GM19372 (cell line): ENCODE results near the gene PIK3CD.

Experiments used
- ATAC-seq: cut with Tn5 transposase; IDR thresholded peaks from one replicate; pipeline ENCODE4 v1.9.1; 2021; ENCODE audit warnings: mild to moderate bottlenecking, low read depth, moderate library complexity; ENCODE audit not compliant: unreplicated experiment

PIK3CD gene

GRCh38 chr1:9651565-9652378 lies at the start of gene PIK3CD:
PIK3CD (plus strand) TSS chr1:9651731; CDS start chr1:9710456, 58,725 bp downstream.
- ATAC-seq: no peak

GRCh38 chr1:9601942-9602793 lies 49.4 kb upstream of the PIK3CD start:
- ATAC-seq: no peak

- no peak for ATAC-seq
Observed at GRCh38 chr1:9602794-9603167, 48.8 kb upstream of the PIK3CD start.

- no peak for ATAC-seq
Observed at GRCh38 chr1:9603307-9603706, 48.2 kb upstream of the PIK3CD start.

GRCh38 chr1:9603766-9604753 lies 47.5 kb upstream of the PIK3CD start:
- no peak for ATAC-seq

GRCh38 chr1:9604836-9605235 lies 46.7 kb upstream of the PIK3CD start:
- no peak for ATAC-seq

GRCh38 chr1:9605946-9606455 lies 45.5 kb upstream of the PIK3CD start:
- no peak for ATAC-seq

GRCh38 chr1:9606458-9606857 lies 45.1 kb upstream of the PIK3CD start:
- ATAC-seq: no peak

- ATAC-seq: no peak
Observed at GRCh38 chr1:9606948-9607347, 44.6 kb upstream of the PIK3CD start.

GRCh38 chr1:9607352-9607751 lies 44.2 kb upstream of the PIK3CD start:
- ATAC-seq: no peak

GRCh38 chr1:9609998-9610397 lies 41.5 kb upstream of the PIK3CD start:
- no peak for ATAC-seq

GRCh38 chr1:9610548-9610947 lies 41.0 kb upstream of the PIK3CD start:
- no peak for ATAC-seq

- no peak for ATAC-seq
Observed at GRCh38 chr1:9611716-9612115, 39.8 kb upstream of the PIK3CD start.

GRCh38 chr1:9612162-9612845 lies 39.2 kb upstream of the PIK3CD start:
- ATAC-seq: no peak

GRCh38 chr1:9612871-9613624 lies 38.5 kb upstream of the PIK3CD start:
- no peak for ATAC-seq

GRCh38 chr1:9613625-9614299 lies 37.8 kb upstream of the PIK3CD start:
- ATAC-seq: no peak

GRCh38 chr1:9615316-9616063 lies 36.0 kb upstream of the PIK3CD start:
- no peak for ATAC-seq
